ENCODE results near the gene ZNF385B.

- TF ChIP-seq CTCF (IDR thresholded peaks at IDR 0.05) = no peak
- TF ChIP-seq EP300 (IDR thresholded peaks at IDR 0.05; ENCODE audit: borderline replicate concordance in 1 of 2, low read depth in 1 of 2, low read length in 1 of 2) = no peak
- TF ChIP-seq FOXJ3 (CRISPR knock-in tag; IDR thresholded peaks at IDR 0.05) = no peak
- TF ChIP-seq SMC3 (IDR thresholded peaks at IDR 0.05; ENCODE audit: low read depth, low read length) = no peak
- TF ChIP-seq NRF1 (IDR thresholded peaks at IDR 0.05; ENCODE audit: low read depth, low read length) = no peak
- TF ChIP-seq RXRA (IDR thresholded peaks at IDR 0.05; ENCODE audit: borderline replicate concordance, low read depth) = no peak
- TF ChIP-seq, protein P1, sequence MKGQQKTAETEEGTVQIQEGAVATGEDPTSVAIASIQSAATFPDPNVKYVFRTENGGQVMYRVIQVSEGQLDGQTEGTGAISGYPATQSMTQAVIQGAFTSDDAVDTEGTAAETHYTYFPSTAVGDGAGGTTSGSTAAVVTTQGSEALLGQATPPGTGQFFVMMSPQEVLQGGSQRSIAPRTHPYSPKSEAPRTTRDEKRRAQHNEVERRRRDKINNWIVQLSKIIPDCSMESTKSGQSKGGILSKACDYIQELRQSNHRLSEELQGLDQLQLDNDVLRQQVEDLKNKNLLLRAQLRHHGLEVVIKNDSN (IDR thresholded peaks at IDR 0.05; ENCODE audit: borderline replicate concordance, low read depth) = no peak
- TF ChIP-seq MEF2A (IDR thresholded peaks at IDR 0.05; ENCODE audit: borderline replicate concordance, low read depth) = no peak
- no peak for TF ChIP-seq POLR2AphosphoS5 (IDR thresholded peaks at IDR 0.05; ENCODE audit: low read depth, low read length)
Measured at GRCh38 chr2:179793902-179794301, 67.5 kb downstream of the ZNF385B start.
